ENCODE data around the gene KIF2A. TPM values are rescaled to one million over a fixed set of nuclear protein-coding genes. Genes with fewer than 3 reads are reported as not detected.

KIF2A gene
- total and polyA plus RNA-seq, 9 of the 15 experiments (the other 6 are each of a cell fraction or from before 2014, with no cell fraction given), result 42.6 to 126 (median 77.6) TPM

DNA sequence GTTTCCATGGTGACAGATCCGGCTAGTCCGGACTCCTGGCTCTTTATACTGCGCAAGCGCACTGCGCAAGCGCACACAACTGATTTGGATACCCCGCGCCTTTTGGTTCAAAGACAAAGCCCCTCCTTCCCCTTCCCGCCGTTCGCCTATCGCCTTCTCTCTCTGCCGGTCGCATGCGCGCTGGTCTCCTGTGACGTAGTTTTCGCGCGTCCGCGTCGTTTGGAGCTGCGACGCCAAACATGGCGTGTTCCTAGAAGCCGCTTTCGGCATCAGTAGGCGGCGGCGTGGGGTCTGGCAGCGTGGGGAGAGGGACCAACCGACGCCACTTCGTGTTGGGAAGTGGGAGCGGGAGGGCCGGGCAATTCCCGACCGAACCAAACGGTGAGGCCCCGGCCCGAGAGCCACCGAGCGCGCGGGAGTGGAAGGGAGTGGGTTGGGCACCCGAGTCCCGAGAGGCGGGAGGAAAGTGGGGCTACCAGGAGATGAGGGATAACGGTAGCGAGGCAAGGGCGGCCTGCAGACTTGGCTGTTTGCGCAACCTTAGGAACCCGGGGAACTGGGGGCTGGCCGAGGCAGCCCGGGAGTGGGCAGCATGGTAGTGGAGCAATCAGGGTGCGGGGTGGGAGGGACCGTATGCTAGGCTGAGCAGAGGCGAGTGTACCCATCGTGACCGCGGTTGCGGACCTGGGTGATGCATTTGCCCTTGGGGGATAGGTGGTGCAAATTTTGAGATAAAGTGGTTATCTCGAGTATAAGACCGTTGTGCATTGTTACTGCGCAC, 106.7 kb downstream of the KIF2A start, which contains the start of gene IPO11 (continued):
- TF ChIP-seq, protein P1, sequence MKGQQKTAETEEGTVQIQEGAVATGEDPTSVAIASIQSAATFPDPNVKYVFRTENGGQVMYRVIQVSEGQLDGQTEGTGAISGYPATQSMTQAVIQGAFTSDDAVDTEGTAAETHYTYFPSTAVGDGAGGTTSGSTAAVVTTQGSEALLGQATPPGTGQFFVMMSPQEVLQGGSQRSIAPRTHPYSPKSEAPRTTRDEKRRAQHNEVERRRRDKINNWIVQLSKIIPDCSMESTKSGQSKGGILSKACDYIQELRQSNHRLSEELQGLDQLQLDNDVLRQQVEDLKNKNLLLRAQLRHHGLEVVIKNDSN (CRISPR knock-in tag; IDR thresholded peaks at IDR 0.05), result no peak; the same call in 1 of the 2 replicates
- TF ChIP-seq EWSR1 (IDR thresholded peaks at IDR 0.05; ENCODE audit: borderline replicate concordance, low read depth, partially characterized antibody), result no peak
- TF ChIP-seq, protein P2, sequence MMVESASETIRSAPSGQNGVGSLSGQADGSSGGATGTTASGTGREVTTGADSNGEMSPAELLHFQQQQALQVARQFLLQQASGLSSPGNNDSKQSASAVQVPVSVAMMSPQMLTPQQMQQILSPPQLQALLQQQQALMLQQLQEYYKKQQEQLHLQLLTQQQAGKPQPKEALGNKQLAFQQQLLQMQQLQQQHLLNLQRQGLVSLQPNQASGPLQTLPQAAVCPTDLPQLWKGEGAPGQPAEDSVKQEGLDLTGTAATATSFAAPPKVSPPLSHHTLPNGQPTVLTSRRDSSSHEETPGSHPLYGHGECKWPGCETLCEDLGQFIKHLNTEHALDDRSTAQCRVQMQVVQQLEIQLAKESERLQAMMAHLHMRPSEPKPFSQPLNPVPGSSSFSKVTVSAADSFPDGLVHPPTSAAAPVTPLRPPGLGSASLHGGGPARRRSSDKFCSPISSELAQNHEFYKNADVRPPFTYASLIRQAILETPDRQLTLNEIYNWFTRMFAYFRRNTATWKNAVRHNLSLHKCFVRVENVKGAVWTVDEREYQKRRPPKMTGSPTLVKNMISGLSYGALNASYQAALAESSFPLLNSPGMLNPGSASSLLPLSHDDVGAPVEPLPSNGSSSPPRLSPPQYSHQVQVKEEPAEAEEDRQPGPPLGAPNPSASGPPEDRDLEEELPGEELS (CRISPR knock-in tag; IDR thresholded peaks at IDR 0.05; ENCODE audit: borderline replicate concordance), result peak; percentile 78; the same call in 1 of the 2 replicates
- TF ChIP-seq DLX4 (CRISPR knock-in tag; IDR thresholded peaks at IDR 0.05), result no peak
- no peak for TF ChIP-seq MCM2 (IDR thresholded peaks at IDR 0.05; ENCODE audit: low read depth)
- no peak for TF ChIP-seq SMARCB1 (IDR thresholded peaks at IDR 0.05; ENCODE audit: insufficient read length, low read depth)
- TF ChIP-seq NR3C1 (CRISPR knock-in tag; IDR thresholded peaks at IDR 0.05), result no peak
- no peak for TF ChIP-seq ZNF717 (CRISPR knock-in tag; IDR thresholded peaks at IDR 0.05)
- peak; percentile 86 for TF ChIP-seq KDM5B (IDR thresholded peaks at IDR 0.05; ENCODE audit: insufficient replicate concordance, low read depth, low read length)
- TF ChIP-seq ZBTB17 (CRISPR knock-in tag; IDR thresholded peaks at IDR 0.05), result peak; percentile 65
- TF ChIP-seq SMC3 (conservative IDR thresholded peaks at IDR 0.05; ENCODE audit: insufficient read depth, low read depth, low read length), result no peak
- peak; percentile 98 for TF ChIP-seq EP400 (IDR thresholded peaks at IDR 0.05)
- peak; percentile 98 for TF ChIP-seq RBFOX2 (IDR thresholded peaks at IDR 0.05; ENCODE audit: low read depth, low read length)
- TF ChIP-seq YBX1 (IDR thresholded peaks at IDR 0.05), result no peak
- TF ChIP-seq BRD4 (IDR thresholded peaks at IDR 0.05), result no peak
- TF ChIP-seq HDGF (IDR thresholded peaks at IDR 0.05), result no peak
- peak; percentile 61; the same call in 1 of the 2 replicates for TF ChIP-seq FOXP1 (CRISPR knock-in tag; IDR thresholded peaks at IDR 0.05)
- TF ChIP-seq TOE1 (IDR thresholded peaks at IDR 0.05; ENCODE audit: borderline replicate concordance), result peak; percentile 69; the same call in 1 of the 2 replicates
- no peak for TF ChIP-seq TOE1 (CRISPR knock-in tag; IDR thresholded peaks at IDR 0.05; ENCODE audit: borderline replicate concordance, low read depth)
- no peak for TF ChIP-seq ID3 (CRISPR knock-in tag; IDR thresholded peaks at IDR 0.05)
- no peak; the same call in 1 of the 2 replicates for TF ChIP-seq ID3 (tag; IDR thresholded peaks at IDR 0.05)
- TF ChIP-seq GATAD2A (IDR thresholded peaks at IDR 0.05), result no peak
- TF ChIP-seq MITF (IDR thresholded peaks at IDR 0.05), result no peak
